Mesendoderm (in vitro differentiated cells): ENCODE measurements around the gene SMARCA2.

Experiments used
- DNase-seq: peaks from one replicate; pipeline ENCODE4 v3.0.0; 2013
- H2AK5ac ChIP-seq: 2 replicates; pipeline ENCODE4 v1.6.1; 2013; ENCODE audit warnings: low read length, inconsistent platforms
- H2BK120ac ChIP-seq: 2 replicates; pipeline ENCODE4 v1.6.1; 2013; ENCODE audit warnings: low read depth, mild to moderate bottlenecking, low read length, moderate library complexity, mixed read lengths
- H2BK15ac ChIP-seq: replicated peaks from 2 replicates; pipeline ENCODE4 v1.6.1; 2013; ENCODE audit warnings: low read depth, mild to moderate bottlenecking, moderate library complexity
- H2BK5ac ChIP-seq: 2 replicates; pipeline ENCODE4 v1.6.1; 2013; ENCODE audit warnings: low read length, inconsistent platforms
- H3K18ac ChIP-seq: 2 replicates; pipeline ENCODE4 v1.6.1; 2013; ENCODE audit warnings: mild to moderate bottlenecking, low read length, mixed read lengths
- H3K23ac ChIP-seq: one replicate; pipeline ENCODE4 v1.6.1; 2013; ENCODE audit warnings: low read length
- H3K27ac ChIP-seq: 2 replicates; pipeline ENCODE4 v1.5.1; 2013; ENCODE audit warnings: low read depth, mild to moderate bottlenecking, inconsistent platforms, low read length, moderate library complexity
- H3K27me3 ChIP-seq: 2 replicates; pipeline ENCODE4 v1.6.1; 2013; ENCODE audit warnings: low read length, control low read depth, mild to moderate bottlenecking, inconsistent platforms; ENCODE audit not compliant: insufficient read depth, poor library complexity
- H3K36me3 ChIP-seq: 2 replicates; pipeline ENCODE4 v1.6.1; 2013; ENCODE audit warnings: low read length, inconsistent platforms; ENCODE audit not compliant: control insufficient read depth, insufficient read depth
- H3K4ac ChIP-seq: one replicate; pipeline ENCODE4 v1.6.1; 2013; ENCODE audit warnings: low read depth, mild to moderate bottlenecking, low read length, moderate library complexity
- H3K4me1 ChIP-seq: 2 replicates; pipeline ENCODE4 v1.6.1; 2013; ENCODE audit warnings: low read depth, low read length, inconsistent platforms; ENCODE audit not compliant: control insufficient read depth
- H3K4me2 ChIP-seq: 2 replicates; pipeline ENCODE4 v1.6.1; 2013; ENCODE audit warnings: low read length
- H3K4me3 ChIP-seq: 2 replicates; pipeline ENCODE4 v1.5.1; 2013; ENCODE audit warnings: mild to moderate bottlenecking, low read length
- H3K56ac ChIP-seq: one replicate; pipeline ENCODE4 v1.6.1; 2013; ENCODE audit warnings: low read length
- H3K79me1 ChIP-seq: 2 replicates; pipeline ENCODE4 v1.6.1; 2013; ENCODE audit warnings: low read length, inconsistent platforms
- H3K79me2 ChIP-seq: 2 replicates; pipeline ENCODE4 v1.6.1; 2013; ENCODE audit warnings: mild to moderate bottlenecking, low read length; ENCODE audit not compliant: control insufficient read depth, insufficient read depth
- H3K9ac ChIP-seq: 2 replicates; pipeline ENCODE4 v1.6.1; 2013; ENCODE audit warnings: low read length, inconsistent platforms
- H4K5ac ChIP-seq: one replicate; pipeline ENCODE4 v1.6.1; 2013; ENCODE audit warnings: low read length
- H4K8ac ChIP-seq: one replicate; pipeline ENCODE4 v1.6.1; 2013; ENCODE audit warnings: low read depth, mild to moderate bottlenecking, control low read depth, low read length, moderate library complexity
- WGBS: extraction: QIAGEN DNeasy Blood & Tissue Kit; methylation state at CpG from one replicate; pipeline ENCODE4 v1.1.7; 2013; ENCODE audit warnings: low lambda C conversion rate, missing lambda C conversion rate; ENCODE audit not compliant: insufficient coverage; ENCODE audit errors: extremely low coverage; 5-methylcytosine and 5-hydroxymethylcytosine counted together

Gene SMARCA2

GRCh38 chr9:1977026-1977425 is 38.1 kb upstream of the SMARCA2 start:
- Histone ChIP-seq H4K5ac (no peak overlapping the region), H3K36me3 (no peaks in the 10 kb centered on the region), H3K9ac (no peak overlapping the region), H3K4ac (no peak overlapping the region), H2BK5ac (no peak overlapping the region), H3K23ac (no peak overlapping the region), H3K4me2 (no peak overlapping the region), H2AK5ac (no peak overlapping the region), H3K27ac (no peak overlapping the region), H3K56ac (no peak overlapping the region), H3K4me3 (no peak overlapping the region), H3K27me3 (no peaks in the 10 kb centered on the region), H2BK15ac (no peak overlapping the region), H2BK120ac (no peak overlapping the region), H4K8ac (no peak overlapping the region), H3K79me1 (no peaks in the 10 kb centered on the region), H3K4me1 (no peaks in the 10 kb centered on the region), H3K18ac (no peak overlapping the region), H3K79me2 (no peaks in the 10 kb centered on the region)
- WGBS: no CpG with 5 or more reads among the region's 2 CpGs
- DNase-seq: no peak

DNA sequence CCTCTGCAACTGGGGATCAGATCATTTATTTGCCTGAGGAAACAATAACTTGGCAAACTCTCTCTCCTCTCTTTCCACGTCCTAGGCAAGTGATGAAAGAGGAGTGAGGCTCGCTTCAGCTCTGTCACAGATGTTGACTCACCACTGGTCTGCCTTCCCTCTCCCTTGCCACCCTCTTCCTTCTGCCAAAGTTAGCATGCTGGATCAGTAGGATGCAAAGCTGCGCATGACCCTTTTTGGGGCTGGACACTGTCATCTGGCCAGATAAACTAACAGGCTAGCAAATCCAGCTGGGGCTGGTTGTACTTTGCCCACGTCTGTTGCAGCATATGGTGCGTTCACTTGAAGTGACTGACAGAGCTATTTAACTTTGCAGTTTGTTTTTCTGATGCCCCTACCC is 36.2 kb upstream of the SMARCA2 start:
- Histone ChIP-seq H3K4ac (no peak overlapping the region), H3K79me2 (no peaks in the 10 kb centered on the region), H2BK5ac (no peak overlapping the region), H2BK120ac (no peak overlapping the region), H3K56ac (no peak overlapping the region), H3K23ac (no peak overlapping the region), H3K9ac (no peak overlapping the region), H3K27me3 (no peaks in the 10 kb centered on the region), H4K8ac (no peak overlapping the region), H3K27ac (no peak overlapping the region), H3K4me2 (no peak overlapping the region), H3K4me1 (no peaks in the 10 kb centered on the region), H3K4me3 (no peak overlapping the region), H3K18ac (no peak overlapping the region), H2AK5ac (no peak overlapping the region), H4K5ac (no peak overlapping the region), H3K79me1 (no peaks in the 10 kb centered on the region), H3K36me3 (no peaks in the 10 kb centered on the region), H2BK15ac (no peak overlapping the region)
- no peak for DNase-seq
- no CpG with 5 or more reads among the region's 5 CpGs for WGBS

DNA sequence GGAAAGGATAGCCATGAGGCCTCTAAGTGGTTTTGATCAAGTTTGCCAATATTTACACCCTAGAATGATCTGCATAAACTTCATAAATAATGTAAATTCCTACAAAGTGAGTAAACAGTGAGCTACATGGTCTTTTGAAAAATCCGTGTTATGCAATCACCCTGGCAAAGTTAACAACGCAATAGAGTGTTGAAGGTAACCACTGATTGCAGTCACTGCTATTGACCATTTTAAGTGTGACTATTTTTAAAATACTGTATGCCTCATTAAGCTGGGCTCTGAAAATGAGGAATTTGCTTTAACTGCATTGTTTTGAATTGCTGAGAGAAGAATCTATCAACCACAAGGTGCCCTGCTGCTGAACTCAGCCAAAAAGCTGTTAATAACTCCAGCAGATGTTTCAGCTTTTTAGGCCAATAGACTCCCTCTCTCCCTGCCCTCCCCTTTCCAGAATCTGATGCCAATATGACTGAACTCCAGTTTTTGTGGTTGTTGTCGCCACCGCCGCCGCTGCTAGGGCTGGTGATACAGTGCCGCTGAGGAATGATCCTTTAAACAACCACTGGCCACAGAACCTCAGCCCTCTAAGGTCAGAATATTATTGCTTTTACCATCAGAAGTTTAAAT is 35.3 kb upstream of the SMARCA2 start:
- Histone ChIP-seq H3K79me1 (no peaks in the 10 kb centered on the region), H3K27me3 (no peaks in the 10 kb centered on the region), H3K18ac (no peak overlapping the region), H3K9ac (no peak overlapping the region), H3K27ac (no peak overlapping the region), H3K4ac (no peak overlapping the region), H2BK120ac (no peak overlapping the region), H4K5ac (no peak overlapping the region), H3K79me2 (no peaks in the 10 kb centered on the region), H3K56ac (no peak overlapping the region), H3K4me2 (no peak overlapping the region), H3K4me3 (no peak overlapping the region), H2BK5ac (no peak overlapping the region), H3K23ac (no peak overlapping the region), H2AK5ac (no peak overlapping the region), H4K8ac (no peak overlapping the region), H2BK15ac (no peak overlapping the region), H3K36me3 (no peaks in the 10 kb centered on the region), H3K4me1 (no peaks in the 10 kb centered on the region)
- no CpG with 5 or more reads among the region's 7 CpGs for WGBS
- no peak for DNase-seq

- H2BK5ac ChIP-seq: no peak overlapping the region
- H2AK5ac ChIP-seq: no peak overlapping the region
- H3K79me1 ChIP-seq: no peaks in the 10 kb centered on the region
- H3K79me2 ChIP-seq: no peaks in the 10 kb centered on the region
- H3K27me3 ChIP-seq: no peaks in the 10 kb centered on the region
- H4K5ac ChIP-seq: no peak overlapping the region
- H3K4me2 ChIP-seq: no peak overlapping the region
- H3K9ac ChIP-seq: no peak overlapping the region
- H3K23ac ChIP-seq: no peak overlapping the region
- H2BK15ac ChIP-seq: no peak overlapping the region
- H3K36me3 ChIP-seq: no peaks in the 10 kb centered on the region
- no peak overlapping the region for H3K4ac ChIP-seq
- no peak overlapping the region for H3K56ac ChIP-seq
- H3K4me1 ChIP-seq: no peaks in the 10 kb centered on the region
- no peak overlapping the region for H2BK120ac ChIP-seq
- H4K8ac ChIP-seq: no peak overlapping the region
- DNase-seq: no peak
- WGBS: no CpG with 5 or more reads among the region's 1 CpG
- H3K4me3 ChIP-seq: no peak overlapping the region
- no peak overlapping the region for H3K27ac ChIP-seq
- H3K18ac ChIP-seq: no peak overlapping the region
Measured at GRCh38 chr9:1980387-1980786, 34.8 kb upstream of the SMARCA2 start.

- no peaks in the 10 kb centered on the region for H3K36me3 ChIP-seq
- no peak overlapping the region for H3K56ac ChIP-seq
- no peak overlapping the region for H3K23ac ChIP-seq
- no peak overlapping the region for H4K8ac ChIP-seq
- H3K9ac ChIP-seq: no peak overlapping the region
- no peak overlapping the region for H4K5ac ChIP-seq
- no peaks in the 10 kb centered on the region for H3K79me1 ChIP-seq
- no peak overlapping the region for H3K18ac ChIP-seq
- no peak overlapping the region for H3K4me2 ChIP-seq
- no peak overlapping the region for H3K4me3 ChIP-seq
- H3K27me3 ChIP-seq: no peaks in the 10 kb centered on the region
- H3K4me1 ChIP-seq: no peaks in the 10 kb centered on the region
- WGBS: no CpG with 5 or more reads among the region's 1 CpG
- DNase-seq: no peak
- no peak overlapping the region for H3K27ac ChIP-seq
- H2BK5ac ChIP-seq: no peak overlapping the region
- H3K4ac ChIP-seq: no peak overlapping the region
- H3K79me2 ChIP-seq: no peaks in the 10 kb centered on the region
- no peak overlapping the region for H2AK5ac ChIP-seq
- H2BK15ac ChIP-seq: no peak overlapping the region
- no peak overlapping the region for H2BK120ac ChIP-seq
Measured at GRCh38 chr9:1982074-1982473, 33.1 kb upstream of the SMARCA2 start.

DNA sequence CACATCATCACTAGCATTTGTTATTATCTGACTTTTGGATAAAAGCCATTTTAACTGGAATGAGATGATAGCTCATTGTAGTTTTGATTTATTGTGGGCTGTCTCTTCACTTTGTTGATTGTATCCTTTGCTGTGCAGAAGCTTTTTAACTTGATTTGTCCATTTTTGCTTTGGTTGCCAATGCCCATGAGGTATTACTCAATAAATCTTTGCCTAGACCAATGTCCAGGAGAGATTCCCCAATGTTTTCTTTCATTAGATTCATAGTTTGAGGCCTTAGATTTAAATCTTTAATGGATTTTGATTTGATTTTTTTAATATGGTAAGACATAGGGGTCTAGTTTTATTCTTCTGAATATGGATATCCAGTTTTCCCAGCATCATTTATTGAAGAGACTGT is 28.8 kb upstream of the SMARCA2 start:
- Histone ChIP-seq H2BK120ac (no peak overlapping the region), H3K79me1 (no peaks in the 10 kb centered on the region), H2BK5ac (no peak overlapping the region)

More for the DNA sequence above, 28.8 kb upstream of the SMARCA2 start:
- no peak overlapping the region for H3K18ac ChIP-seq
- no peak overlapping the region for H3K56ac ChIP-seq
- H3K4me2 ChIP-seq: no peak overlapping the region
- H3K9ac ChIP-seq: no peak overlapping the region
- no peaks in the 10 kb centered on the region for H3K27me3 ChIP-seq
- no peak overlapping the region for H2BK15ac ChIP-seq
- H2AK5ac ChIP-seq: no peak overlapping the region
- no peak overlapping the region for H3K4me3 ChIP-seq
- H3K27ac ChIP-seq: no peak overlapping the region
- no peak overlapping the region for H4K5ac ChIP-seq
- no peaks in the 10 kb centered on the region for H3K4me1 ChIP-seq
- no peak overlapping the region for H3K4ac ChIP-seq
- H3K79me2 ChIP-seq: no peaks in the 10 kb centered on the region
- no peak overlapping the region for H3K23ac ChIP-seq
- H4K8ac ChIP-seq: no peak overlapping the region
- no peaks in the 10 kb centered on the region for H3K36me3 ChIP-seq
- no peak for DNase-seq
